Omental fat pad (tissue), 4 donors: Measurements from ENCODE around the gene CCNK. TPM values are rescaled to one million over a fixed set of nuclear protein-coding genes. Genes with fewer than 3 reads are reported as not detected.

Experiments used
- ATAC-seq: fragments of 150-250 bp; one replicate; pipeline ENCODE4 v1.9.1; 2016; ENCODE audit warnings: mild to moderate bottlenecking, moderate library complexity; ENCODE audit not compliant: low FRiP score
- DNase-seq: peaks from one replicate; pipeline ENCODE4 v3.0.0-alpha.2; 2019; ENCODE audit warnings: low spot score
- CTCF ChIP-seq, 3 donors: fragments of 450-650 bp; IDR thresholded peaks; one replicate each; pipeline ENCODE4 v1.5.1; 2016 to 2017; ENCODE audit warnings: antibody characterized with exemption in 3 of 3, mild to moderate bottlenecking in 3 of 3, moderate library complexity in 2 of 3
- total RNA-seq, 4 donors: library from RNA; depleted of rRNA; stranded (reverse); fragments of >200 nt; gene quantifications; one replicate each; pipeline ENCODE4 v1.1.0, GENCODE V29; 2016

CCNK gene
- total RNA-seq, 4 donors from 2014 or later: 23.2 to 37.0 (median 34.7) TPM

- no peak for TF ChIP-seq CTCF (IDR thresholded peaks at IDR 0.05)
- no peak for DNase-seq
- ATAC-seq: no peak
Observed at GRCh38 chr14:99465288-99465687, 15.9 kb upstream of the CCNK start.

GRCh38 chr14:99466758-99467157 lies 14.5 kb upstream of the CCNK start:
- TF ChIP-seq CTCF (IDR thresholded peaks at IDR 0.05): no peak
- ATAC-seq (no peak), DNase-seq (no peak)

- TF ChIP-seq CTCF (IDR thresholded peaks at IDR 0.05): no peak
- ATAC-seq: no peak
- no peak for DNase-seq
Observed at GRCh38 chr14:99467336-99468078, 13.7 kb upstream of the CCNK start.

GRCh38 chr14:99468081-99468480 lies 13.1 kb upstream of the CCNK start:
- no peak for DNase-seq
- no peak for ATAC-seq
- no peak for TF ChIP-seq CTCF (IDR thresholded peaks at IDR 0.05)

- ATAC-seq (no peak), DNase-seq (no peak)
Observed at GRCh38 chr14:99468836-99469592, 12.2 kb upstream of the CCNK start.

GRCh38 chr14:99471731-99472130 lies 9.5 kb upstream of the CCNK start:
- no peak for DNase-seq
- no peak for TF ChIP-seq CTCF (IDR thresholded peaks at IDR 0.05)
- ATAC-seq: no peak

More at GRCh38 chr14:99468836-99469592, 12.2 kb upstream of the CCNK start:
- no peak for TF ChIP-seq CTCF (IDR thresholded peaks at IDR 0.05)
